Left hindlimb (tissue), 1 donor: ENCODE measurements around the gene LONP2.
A peak's percentile ranks its signal among the peaks of the same experiment; 100 is the strongest.
"Not testable (repeated sequence)": the region's sequence is repeated elsewhere in the genome, so short reads cannot be mapped to it uniquely, and the experiment has no call there.

ENCODE experiments used
- DNase-seq: peaks from one replicate; pipeline ENCODE4 v3.0.0-alpha.2; 2018

The LONP2 gene

DNA sequence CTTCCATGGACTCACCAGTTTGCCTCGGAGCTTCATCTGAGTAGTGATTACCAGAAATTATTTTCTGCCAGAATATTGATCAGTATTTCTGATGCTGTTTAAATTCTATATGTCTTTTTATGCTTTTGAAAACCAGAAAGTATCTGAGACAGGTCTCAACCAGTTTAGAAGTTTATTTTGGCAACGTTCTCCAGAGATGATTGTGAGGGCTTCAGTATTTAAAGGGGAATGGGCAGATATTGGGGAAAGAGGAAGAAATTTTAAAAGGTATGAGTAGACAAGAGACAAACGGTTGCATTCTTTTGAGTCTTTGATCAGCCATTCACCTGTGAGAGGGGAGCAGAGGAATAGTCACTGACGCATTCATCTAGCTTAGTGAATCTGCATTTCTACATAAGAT is 47.7 kb downstream of the LONP2 start:
- DNase-seq: no peak

- no peak for DNase-seq
Observed at GRCh38 chr16:48292452-48292851, 48.4 kb downstream of the LONP2 start.

DNA sequence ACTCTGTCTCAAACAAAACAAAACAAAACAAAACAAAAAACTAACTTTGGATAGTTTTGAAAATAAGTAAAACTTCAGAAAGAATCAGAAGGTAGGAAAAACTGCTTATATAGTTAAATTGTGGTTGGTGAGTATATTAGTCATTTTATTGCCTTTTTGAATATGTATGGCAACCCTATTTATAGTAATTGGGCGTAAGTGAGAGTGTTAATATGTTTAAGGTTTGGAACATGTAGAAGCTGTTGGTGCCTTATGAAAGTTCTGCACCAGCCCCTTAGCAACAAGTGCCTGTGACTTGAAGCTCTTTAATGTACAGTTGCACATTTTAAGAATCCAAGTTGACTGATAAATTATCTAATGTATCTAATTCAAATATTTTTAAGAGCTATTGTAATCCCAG is 50.6 kb downstream of the LONP2 start:
- DNase-seq: no peak

- no peak for DNase-seq
Observed at GRCh38 chr16:48295488-48296281, 51.6 kb downstream of the LONP2 start.

GRCh38 chr16:48299471-48299870 is 55.4 kb downstream of the LONP2 start:
- DNase-seq: no peak

- no peak for DNase-seq
Observed at GRCh38 chr16:48300391-48300856, 56.3 kb downstream of the LONP2 start.

DNA sequence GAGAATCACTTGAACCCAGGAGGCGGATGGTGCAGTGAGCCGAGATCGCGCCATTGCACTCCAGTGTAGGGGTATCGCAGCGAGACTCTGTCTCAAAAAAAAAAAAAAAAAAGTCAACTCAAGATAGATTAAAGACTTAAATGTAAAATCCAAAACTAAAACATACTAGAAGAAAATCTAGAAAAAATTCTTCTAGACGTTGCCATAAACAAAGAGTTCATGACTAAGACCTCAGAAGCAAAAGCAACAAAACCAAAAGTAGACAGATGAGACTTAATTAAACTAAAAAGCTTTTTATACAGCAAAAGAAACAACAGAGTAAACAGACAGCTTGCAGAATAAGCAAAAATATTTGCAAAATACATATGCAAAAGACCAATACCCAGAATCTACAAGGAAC is 64.4 kb downstream of the LONP2 start:
- no peak for DNase-seq

GRCh38 chr16:48310908-48311641 is 67.0 kb downstream of the LONP2 start:
- DNase-seq: no peak

- not testable (repeated sequence) for DNase-seq
Observed at GRCh38 chr16:48313905-48314304, 69.8 kb downstream of the LONP2 start.

DNA sequence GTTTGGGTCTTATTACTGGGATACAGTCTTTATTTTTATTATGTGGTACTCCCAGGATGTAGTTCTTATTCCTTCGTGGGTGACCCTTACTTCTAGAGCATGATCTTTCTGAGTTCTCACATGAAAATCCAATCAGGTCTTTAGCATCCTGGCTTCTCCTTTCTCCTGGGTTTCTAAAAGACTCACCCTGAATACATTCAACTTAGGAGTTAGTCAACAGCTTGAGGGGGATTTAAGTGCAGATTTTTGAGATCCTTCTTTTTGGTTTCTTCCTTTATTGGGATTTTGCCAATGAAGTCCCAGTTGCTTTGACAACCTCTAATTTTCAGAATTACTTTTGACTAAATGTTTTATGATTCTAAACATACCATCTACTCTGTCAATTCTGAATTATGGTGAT is 72.9 kb downstream of the LONP2 start:
- no peak for DNase-seq

- DNase-seq: peak; percentile 46
Observed at GRCh38 chr16:48317614-48318315, 73.7 kb downstream of the LONP2 start.

DNA sequence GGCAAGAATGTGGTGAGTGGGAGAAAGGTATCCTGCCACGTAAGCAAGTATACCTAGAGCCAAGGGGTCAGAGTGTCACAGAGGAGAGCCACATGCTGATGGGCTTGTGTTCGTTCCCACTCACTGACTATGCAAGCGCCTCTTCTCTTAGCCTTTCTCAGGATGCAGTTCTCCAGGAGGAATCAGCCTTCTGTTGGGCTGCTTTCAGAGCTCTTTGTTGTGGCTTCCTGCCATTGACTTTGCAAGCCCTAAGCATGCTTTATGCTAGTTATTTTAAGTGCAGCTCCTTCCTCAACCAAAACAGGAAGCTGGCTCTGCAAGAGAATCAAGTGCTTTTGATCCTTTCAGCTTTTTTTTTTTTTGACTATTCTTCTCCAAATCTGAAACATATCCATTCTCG is 74.5 kb downstream of the LONP2 start:
- peak; percentile 32 for DNase-seq

GRCh38 chr16:48321317-48322036 is 77.4 kb downstream of the LONP2 start:
- no peak for DNase-seq

GRCh38 chr16:48323783-48324775 is 80.0 kb downstream of the LONP2 start:
- DNase-seq: no peak

GRCh38 chr16:48326915-48327314 is 82.8 kb downstream of the LONP2 start:
- no peak for DNase-seq

DNA sequence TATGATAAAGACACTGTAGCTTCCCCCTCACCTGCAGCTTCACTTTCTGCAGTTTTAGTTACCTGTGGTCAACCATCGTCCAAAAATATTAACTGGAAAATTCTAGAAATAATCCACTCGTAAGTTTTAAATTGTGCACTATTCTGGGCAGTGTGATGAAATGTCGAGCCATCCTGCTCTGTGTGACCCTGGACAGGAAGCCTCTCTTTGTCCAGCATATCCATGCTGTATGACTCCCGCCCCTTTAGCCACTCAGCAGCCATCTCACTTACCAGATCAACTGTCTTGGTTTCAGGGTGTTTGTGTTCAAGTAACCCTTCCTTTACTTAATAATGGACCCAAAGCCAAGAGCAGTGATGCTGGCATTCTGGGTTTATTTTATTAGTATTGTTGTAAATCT is 85.0 kb downstream of the LONP2 start:
- no peak for DNase-seq

DNA sequence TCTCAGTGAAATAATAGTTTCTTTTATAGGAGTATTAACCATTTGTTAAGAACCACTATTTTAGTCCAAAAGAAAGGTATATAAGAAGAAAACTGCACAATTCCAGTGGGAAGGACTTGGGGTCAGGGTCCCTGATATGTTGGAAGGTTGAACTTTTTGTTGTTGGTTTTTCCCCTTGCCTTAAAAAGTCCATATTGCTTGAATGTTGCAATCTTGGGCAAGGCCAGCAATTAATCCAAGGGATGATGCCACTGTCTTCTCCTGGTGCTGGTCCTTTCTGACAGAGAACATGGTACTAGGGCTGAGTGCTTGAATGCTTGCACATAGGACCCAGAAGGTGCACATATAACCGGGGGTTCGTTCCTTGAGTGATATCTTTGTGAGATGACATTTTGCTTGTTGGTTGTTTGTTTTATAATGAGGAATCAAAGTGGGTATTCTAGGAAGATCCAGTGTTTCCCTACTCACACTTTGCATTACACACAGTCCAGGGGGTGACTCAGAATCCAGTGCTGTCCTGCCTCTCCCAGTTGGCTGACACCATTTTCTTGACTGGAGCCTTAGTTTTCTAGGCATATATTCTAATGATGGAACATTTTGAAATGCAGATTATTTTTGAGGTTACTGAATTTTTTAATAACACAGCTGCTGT is 86.2 kb downstream of the LONP2 start:
- DNase-seq: no peak

- DNase-seq: no peak
Observed at GRCh38 chr16:48330841-48331192, 86.7 kb downstream of the LONP2 start.

DNA sequence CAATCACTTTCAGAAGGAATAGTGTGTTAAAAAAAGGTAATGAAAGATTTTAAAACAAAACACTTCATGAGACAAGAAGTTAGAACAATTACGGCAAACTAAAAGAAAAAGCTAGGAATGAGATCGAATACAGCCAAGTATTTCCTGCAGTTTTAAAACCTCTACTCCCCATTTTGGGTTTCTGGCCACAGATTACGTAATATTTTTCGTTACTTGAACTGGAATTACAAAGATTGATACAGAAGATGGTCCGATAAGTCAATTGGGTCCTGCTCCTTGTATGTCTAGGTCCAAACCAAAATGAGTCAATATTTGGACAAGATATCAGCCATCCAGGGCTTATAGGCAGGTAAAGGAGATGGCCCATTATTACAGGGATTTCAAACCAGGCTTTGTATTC is 88.9 kb downstream of the LONP2 start:
- no peak for DNase-seq

DNA sequence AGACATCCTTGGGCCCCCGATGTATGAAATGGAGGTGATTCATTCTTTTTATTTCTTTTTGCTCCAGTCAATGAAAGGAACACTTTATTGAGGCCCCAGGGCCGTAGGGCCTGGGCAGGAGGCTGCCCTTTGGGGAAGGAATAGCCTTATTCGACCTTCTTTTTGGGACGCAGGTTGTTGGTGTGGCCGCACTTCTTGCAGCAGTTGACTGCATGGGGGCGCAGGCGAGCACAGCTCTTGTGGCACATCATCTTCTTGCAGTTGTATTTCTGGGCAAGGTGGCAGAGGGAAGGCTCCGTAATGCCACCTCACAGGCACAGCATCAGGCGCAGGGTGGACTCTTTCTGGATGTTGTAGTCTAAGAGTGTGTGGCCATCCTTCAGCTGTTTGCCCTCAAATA is 90.2 kb downstream of the LONP2 start:
- DNase-seq: no peak

GRCh38 chr16:48335961-48336360 is 91.9 kb downstream of the LONP2 start:
- no peak for DNase-seq
